ENCODE data around the gene PAM16.
A peak's percentile ranks its signal among the peaks of the same experiment; 100 is the strongest.

The PAM16 gene

DNA sequence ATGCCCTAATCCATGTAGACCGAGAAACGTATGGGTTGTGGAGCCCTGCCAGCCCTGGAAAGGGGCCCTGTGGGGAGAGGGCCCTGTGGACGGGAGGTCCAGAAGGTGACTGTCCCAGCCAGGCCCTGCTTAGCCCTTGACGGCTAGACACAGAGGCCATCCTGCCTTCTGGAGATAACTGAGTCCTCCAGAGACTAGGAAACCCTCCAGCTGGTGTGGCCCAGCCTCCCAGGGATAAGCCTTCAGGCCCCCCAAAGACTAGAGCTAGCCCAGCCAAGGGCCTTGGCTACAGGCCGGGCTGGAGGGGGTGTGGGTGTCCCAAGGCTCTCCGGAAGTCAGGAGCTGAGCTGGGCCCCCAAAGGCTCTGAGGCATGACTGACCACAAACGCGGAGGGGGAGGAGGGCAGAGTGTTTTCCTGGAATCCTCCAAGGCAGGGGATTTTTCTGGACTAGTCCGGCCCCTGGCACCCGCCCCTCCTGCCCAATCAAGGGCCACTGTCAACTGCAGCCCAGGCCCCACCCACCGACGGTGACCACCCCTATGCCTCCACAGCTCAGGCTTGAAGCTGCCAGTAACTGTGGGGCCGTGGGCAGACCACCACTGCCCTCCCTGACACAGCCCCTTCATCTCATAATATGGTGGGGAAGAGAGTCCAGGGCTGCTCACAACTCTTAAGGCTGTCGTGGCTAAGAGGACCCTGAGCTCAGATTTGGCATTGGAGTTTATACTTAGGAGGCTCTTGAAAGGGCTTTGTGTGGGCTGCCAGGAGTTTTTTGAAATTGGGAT, 19.6 kb upstream of the PAM16 start:
- no peaks in the 10 kb centered on the region for H3K27me3 ChIP-seq
- no peaks in the 10 kb centered on the region for H3K9me3 ChIP-seq
- DNase-seq, result peak; percentile 94 to 97
- peak overlapping the region; percentile 61 to 97 for H3K4me3 ChIP-seq
- peak overlapping the region; percentile 92 to 93 for H3K27ac ChIP-seq
- intact Hi-C loops (cut with DNase I; ENCODE audit: low total_unique reads), result no loop called here
- H3K4me1 ChIP-seq, result peaks cover 5 to 81% (median 50%) of the 10 kb centered on the region in 4 donors
- TF ChIP-seq, protein P1, sequence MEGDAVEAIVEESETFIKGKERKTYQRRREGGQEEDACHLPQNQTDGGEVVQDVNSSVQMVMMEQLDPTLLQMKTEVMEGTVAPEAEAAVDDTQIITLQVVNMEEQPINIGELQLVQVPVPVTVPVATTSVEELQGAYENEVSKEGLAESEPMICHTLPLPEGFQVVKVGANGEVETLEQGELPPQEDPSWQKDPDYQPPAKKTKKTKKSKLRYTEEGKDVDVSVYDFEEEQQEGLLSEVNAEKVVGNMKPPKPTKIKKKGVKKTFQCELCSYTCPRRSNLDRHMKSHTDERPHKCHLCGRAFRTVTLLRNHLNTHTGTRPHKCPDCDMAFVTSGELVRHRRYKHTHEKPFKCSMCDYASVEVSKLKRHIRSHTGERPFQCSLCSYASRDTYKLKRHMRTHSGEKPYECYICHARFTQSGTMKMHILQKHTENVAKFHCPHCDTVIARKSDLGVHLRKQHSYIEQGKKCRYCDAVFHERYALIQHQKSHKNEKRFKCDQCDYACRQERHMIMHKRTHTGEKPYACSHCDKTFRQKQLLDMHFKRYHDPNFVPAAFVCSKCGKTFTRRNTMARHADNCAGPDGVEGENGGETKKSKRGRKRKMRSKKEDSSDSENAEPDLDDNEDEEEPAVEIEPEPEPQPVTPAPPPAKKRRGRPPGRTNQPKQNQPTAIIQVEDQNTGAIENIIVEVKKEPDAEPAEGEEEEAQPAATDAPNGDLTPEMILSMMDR (IDR thresholded peaks at IDR 0.05), result no peak
- peaks cover 0 to 7% (median 0%) of the 10 kb centered on the region in 3 donors for H3K36me3 ChIP-seq

DNA sequence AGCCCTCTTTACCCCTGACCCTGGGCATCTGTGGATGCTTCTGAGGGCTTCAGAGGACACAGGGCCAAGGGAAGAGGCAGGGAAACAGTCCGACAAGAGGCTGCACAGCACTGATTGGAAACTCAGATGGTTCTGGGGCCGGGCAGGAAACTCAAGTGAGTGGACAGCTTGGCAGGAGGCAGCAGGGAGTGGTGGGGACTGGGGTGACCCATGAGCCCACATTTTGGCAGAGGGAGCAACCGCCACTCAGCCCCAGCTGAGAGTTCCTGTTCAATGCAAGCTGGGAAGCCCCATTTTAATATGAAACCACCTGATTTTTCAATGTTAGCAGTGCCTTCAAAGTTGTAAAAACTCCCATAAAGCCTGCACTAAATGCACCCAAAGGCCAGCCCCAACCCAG, 19.0 kb upstream of the PAM16 start:
- TF ChIP-seq, protein P1 (IDR thresholded peaks at IDR 0.05), result no peak

GRCh38 chr16:4369007-4369733, 18.0 kb upstream of the PAM16 start:
- Histone ChIP-seq H3K4me1 (peaks cover 5 to 67% (median 36%) of the 10 kb centered on the region in 4 donors), H3K27me3 (no peaks in the 10 kb centered on the region), H3K4me3 (no peak overlapping the region), H3K9me3 (no peaks in the 10 kb centered on the region), H3K27ac (peak overlapping the region; percentile 92 to 93), H3K36me3 (peaks cover 0 to 18% (median 6%) of the 10 kb centered on the region in 3 donors)
- TF ChIP-seq, protein P1 (IDR thresholded peaks at IDR 0.05), result no peak
- DNase-seq, result peak in 1 of 2 donors; percentile 85
- intact Hi-C loops (cut with DNase I; ENCODE audit: low total_unique reads), result no loop called here

More for the DNA sequence above, 19.0 kb upstream of the PAM16 start:
- H3K4me1 ChIP-seq, result peaks cover 5 to 76% (median 45%) of the 10 kb centered on the region in 4 donors
- peak overlapping the region; percentile 92 to 93 for H3K27ac ChIP-seq
- no peaks in the 10 kb centered on the region for H3K27me3 ChIP-seq
- peak in 1 of 2 donors; percentile 72 for DNase-seq
- peak overlapping the region in 1 of 2 donors; percentile 6 for H3K4me3 ChIP-seq
- H3K36me3 ChIP-seq, result peaks cover 0 to 8% (median 0%) of the 10 kb centered on the region in 3 donors
- no peaks in the 10 kb centered on the region for H3K9me3 ChIP-seq
- intact Hi-C loops (cut with DNase I; ENCODE audit: low total_unique reads), result no loop called here

GRCh38 chr16:4367393-4367856, 16.3 kb upstream of the PAM16 start:
- H3K4me1 ChIP-seq, result peaks cover 5 to 49% (median 36%) of the 10 kb centered on the region in 4 donors
- no peak overlapping the region for H3K4me3 ChIP-seq
- H3K9me3 ChIP-seq, result no peaks in the 10 kb centered on the region
- intact Hi-C loops (cut with DNase I; ENCODE audit: low total_unique reads), result no loop called here
- DNase-seq, result no peak
- no peaks in the 10 kb centered on the region for H3K27me3 ChIP-seq
- peaks cover 0 to 19% (median 18%) of the 10 kb centered on the region in 3 donors for H3K36me3 ChIP-seq
- TF ChIP-seq, protein P1 (IDR thresholded peaks at IDR 0.05), result no peak
- H3K27ac ChIP-seq, result peak overlapping the region; percentile 92 to 93

DNA sequence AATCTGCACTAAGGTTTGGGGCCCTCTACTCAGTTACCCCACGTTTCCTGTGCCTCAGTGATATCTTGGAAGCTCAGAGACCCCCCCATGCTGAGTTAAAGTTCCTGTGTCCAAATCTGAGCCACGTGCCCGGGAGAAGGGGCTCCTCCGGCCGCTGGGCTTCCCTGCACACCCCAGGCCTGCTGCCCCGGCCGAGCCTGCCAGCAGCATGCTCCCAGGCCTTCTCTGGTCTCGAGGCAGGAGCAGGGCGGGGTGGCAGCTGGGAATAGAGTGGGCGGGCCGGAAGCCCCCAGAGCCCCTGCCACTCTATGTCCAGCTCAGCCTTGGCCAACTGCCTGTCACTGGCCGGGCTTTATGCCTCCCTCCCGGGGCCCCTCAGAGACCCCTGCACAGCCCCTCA, 14.9 kb upstream of the PAM16 start:
- Histone ChIP-seq H3K4me3 (no peak overlapping the region), H3K27ac (no peak overlapping the region), H3K4me1 (peaks cover 4 to 41% (median 31%) of the 10 kb centered on the region in 4 donors), H3K9me3 (no peaks in the 10 kb centered on the region), H3K36me3 (peaks cover 0 to 32% (median 25%) of the 10 kb centered on the region in 3 donors), H3K27me3 (no peaks in the 10 kb centered on the region)
- no peak for DNase-seq
- TF ChIP-seq, protein P1 (IDR thresholded peaks at IDR 0.05), result no peak
- intact Hi-C loops (cut with DNase I; ENCODE audit: low total_unique reads), result no loop called here
